Colonic mucosa (tissue), 4 donors: ENCODE results near the gene KCNH2. TPM values are rescaled to one million over a fixed set of nuclear protein-coding genes. Genes with fewer than 3 reads are reported as not detected.

Experiments
- DNase-seq: peaks from one replicate; pipeline ENCODE4 v3.0.0-alpha.2; 2020
- H3K27ac ChIP-seq: fragments of 200-600 bp; one replicate; pipeline ENCODE4 v1.8.0; 2021
- H3K27me3 ChIP-seq: fragments of 200-600 bp; one replicate; pipeline ENCODE4 v1.8.0; 2021
- H3K36me3 ChIP-seq: fragments of 200-600 bp; one replicate; pipeline ENCODE4 v1.8.0; 2021
- H3K4me1 ChIP-seq: fragments of 200-600 bp; one replicate; pipeline ENCODE4 v1.8.0; 2021; ENCODE audit warnings: mild to moderate bottlenecking
- H3K4me3 ChIP-seq: fragments of 200-600 bp; one replicate; pipeline ENCODE4 v1.8.0; 2021
- H3K9ac ChIP-seq, 2 donors: one replicate each; pipeline ENCODE4 v1.7.0; 2013; ENCODE audit warnings: control low read depth in 2 of 2, low read depth in 2 of 2, low read length in 2 of 2
- H3K9me3 ChIP-seq: fragments of 200-600 bp; one replicate; pipeline ENCODE4 v1.8.0; 2021
- CTCF ChIP-seq: fragments of 200-600 bp; IDR thresholded peaks from one replicate; pipeline ENCODE4 v1.8.0; 2022; ENCODE audit warnings: antibody characterized with exemption, mild to moderate bottlenecking
- intact Hi-C: fragments of 100-400 bp; cut with DNase I; formaldehyde crosslinking; loops from one replicate; pipeline ENCODE4 v1.14.1; 2022
- total RNA-seq, 2 donors: library from RNA; stranded (reverse); fragmentation: NEBNext Ultra II Directional in 1 of 2; extraction: Animal tissue kit (Norgen Biotek cat#: 25700) in 1 of 2; gene quantifications; one replicate each; pipeline ENCODE4 v1.2.1, GENCODE V29; 2021
- donor health status: healthy.
- donor health status: DM: no; HTN: no; CAD: no.
- donor health status: DM: no; HTN: no; CAD: no.

The KCNH2 gene
- total RNA-seq, 2 donors from 2014 or later: 3.3 to 8.8 TPM

GRCh38 chr7:150927157-150927955 lies 50.8 kb downstream of the KCNH2 start:
- DNase-seq: no peak
- Histone ChIP-seq H3K27me3 (no peaks in the 10 kb centered on the region), H3K4me3 (no peak overlapping the region), H3K9ac (no peak overlapping the region), H3K36me3 (no peaks in the 10 kb centered on the region), H3K9me3 (no peaks in the 10 kb centered on the region), H3K27ac (no peak overlapping the region), H3K4me1 (no peaks in the 10 kb centered on the region)
- intact Hi-C loops: no loop called here
- no peak for TF ChIP-seq CTCF

- H3K9ac ChIP-seq: no peak overlapping the region
- no peak for TF ChIP-seq CTCF
- intact Hi-C loops: no loop called here
- no peak overlapping the region for H3K4me3 ChIP-seq
- no peaks in the 10 kb centered on the region for H3K27me3 ChIP-seq
- H3K9me3 ChIP-seq: no peaks in the 10 kb centered on the region
- no peaks in the 10 kb centered on the region for H3K4me1 ChIP-seq
- no peak for DNase-seq
- H3K36me3 ChIP-seq: no peaks in the 10 kb centered on the region
- H3K27ac ChIP-seq: no peak overlapping the region
These were observed 52.1 kb downstream of the KCNH2 start for GRCh38 chr7:150926066-150926465.

- TF ChIP-seq CTCF: no peak
- Histone ChIP-seq H3K27me3 (no peaks in the 10 kb centered on the region), H3K9ac (no peak overlapping the region), H3K36me3 (no peaks in the 10 kb centered on the region), H3K9me3 (no peaks in the 10 kb centered on the region), H3K4me1 (no peaks in the 10 kb centered on the region), H3K27ac (no peak overlapping the region), H3K4me3 (no peak overlapping the region)
- DNase-seq: no peak
- intact Hi-C loops: no loop called here
These were observed 53.7 kb downstream of the KCNH2 start for GRCh38 chr7:150924369-150924781.

GRCh38 chr7:150923802-150924201 lies 54.3 kb downstream of the KCNH2 start:
- Histone ChIP-seq H3K27me3 (no peaks in the 10 kb centered on the region), H3K4me3 (no peak overlapping the region), H3K4me1 (no peaks in the 10 kb centered on the region), H3K27ac (no peak overlapping the region), H3K36me3 (no peaks in the 10 kb centered on the region), H3K9me3 (no peaks in the 10 kb centered on the region), H3K9ac (no peak overlapping the region)
- TF ChIP-seq CTCF: no peak
- intact Hi-C loops: no loop called here
- DNase-seq: no peak

- Histone ChIP-seq H3K4me3 (no peak overlapping the region), H3K27ac (no peak overlapping the region), H3K4me1 (no peaks in the 10 kb centered on the region), H3K9me3 (no peaks in the 10 kb centered on the region), H3K9ac (no peak overlapping the region), H3K27me3 (no peaks in the 10 kb centered on the region), H3K36me3 (no peaks in the 10 kb centered on the region)
- no peak for TF ChIP-seq CTCF
- intact Hi-C loops: no loop called here
- no peak for DNase-seq
These were observed 54.9 kb downstream of the KCNH2 start for GRCh38 chr7:150923196-150923595.
